UCSD-AML1 (cell line): Measurements from ENCODE around the gene TRIM6.
"Not testable (repeated sequence)": the region's sequence is repeated elsewhere in the genome, so short reads cannot be mapped to it uniquely, and the experiment has no call there.

Experiments used
- DNase-seq: peaks from one replicate; lab custom pipeline; 2025; ENCODE audit not compliant: unreplicated experiment; lab: John Stamatoyannopoulos, UW

Gene TRIM6

DNA sequence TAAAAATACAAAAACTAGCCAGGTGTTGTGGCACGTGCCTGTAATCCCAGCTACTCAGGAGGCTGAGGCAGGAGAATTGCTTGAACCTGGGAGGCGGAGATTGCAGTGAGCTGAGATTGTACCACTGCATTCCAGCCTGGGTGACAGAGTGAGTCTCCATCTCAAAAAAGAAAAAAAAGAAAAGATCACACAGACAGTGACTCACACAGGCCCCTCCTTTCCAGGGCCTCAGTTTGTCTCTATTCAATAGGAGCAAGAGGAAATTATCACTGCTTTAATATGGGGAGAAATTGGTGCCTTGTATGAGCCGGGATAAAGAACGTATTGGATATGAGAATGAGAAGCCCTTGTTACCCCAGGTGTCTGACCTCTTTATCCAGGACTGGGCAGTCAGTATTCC lies 6.4 kb downstream of the TRIM6 start:
- not testable (repeated sequence) for DNase-seq

DNA sequence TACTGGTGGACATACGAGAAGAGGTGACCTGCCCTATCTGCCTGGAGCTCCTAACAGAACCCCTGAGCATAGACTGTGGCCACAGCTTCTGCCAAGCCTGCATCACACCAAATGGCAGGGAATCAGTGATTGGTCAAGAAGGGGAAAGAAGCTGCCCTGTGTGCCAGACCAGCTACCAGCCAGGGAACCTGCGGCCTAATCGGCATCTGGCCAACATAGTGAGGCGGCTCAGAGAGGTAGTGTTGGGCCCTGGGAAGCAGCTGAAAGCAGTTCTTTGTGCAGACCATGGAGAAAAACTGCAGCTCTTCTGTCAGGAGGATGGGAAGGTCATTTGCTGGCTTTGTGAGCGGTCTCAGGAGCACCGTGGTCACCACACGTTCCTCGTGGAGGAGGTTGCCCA lies 6.9 kb downstream of the TRIM6 start:
- DNase-seq = no peak

DNA sequence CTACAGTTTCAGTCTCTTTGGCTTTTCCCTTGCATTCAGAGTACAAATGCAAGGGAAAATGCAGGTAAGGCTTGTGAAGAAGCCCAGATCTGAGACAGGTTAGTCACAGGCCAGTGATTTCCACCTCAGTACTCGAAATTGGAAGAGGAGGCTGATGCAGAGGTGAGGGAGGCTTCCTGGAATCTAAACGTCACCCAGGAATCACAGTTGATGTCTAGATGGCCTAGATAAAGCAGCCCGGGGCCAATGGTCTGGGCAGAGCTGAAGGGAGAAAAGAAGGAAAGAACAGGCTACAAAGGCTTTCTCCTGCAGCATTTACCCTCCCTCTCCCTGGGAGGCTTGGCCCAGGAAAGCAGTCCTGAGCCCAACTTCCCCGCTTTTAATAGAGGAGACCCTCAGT lies 8.5 kb downstream of the TRIM6 start:
- DNase-seq = no peak

DNA sequence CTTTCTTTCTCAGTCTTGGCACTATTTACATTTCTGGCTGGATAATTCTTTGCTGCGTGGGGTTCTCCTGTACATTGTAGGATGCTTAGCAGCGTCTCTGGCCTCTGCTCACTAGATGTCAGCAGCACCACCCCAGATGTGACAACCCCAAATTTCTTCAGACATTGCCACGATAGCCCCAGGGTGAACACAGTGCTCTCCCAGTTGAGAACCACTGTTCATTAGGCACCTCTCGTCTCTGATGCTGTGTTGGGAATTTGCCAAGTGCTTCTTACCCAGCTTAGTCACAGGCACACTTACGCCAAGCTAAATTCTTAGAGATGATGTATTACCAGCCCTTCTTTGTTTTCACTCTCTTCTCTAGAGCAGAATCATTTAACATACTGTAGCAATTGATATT lies 9.4 kb downstream of the TRIM6 start:
- no peak for DNase-seq

DNA sequence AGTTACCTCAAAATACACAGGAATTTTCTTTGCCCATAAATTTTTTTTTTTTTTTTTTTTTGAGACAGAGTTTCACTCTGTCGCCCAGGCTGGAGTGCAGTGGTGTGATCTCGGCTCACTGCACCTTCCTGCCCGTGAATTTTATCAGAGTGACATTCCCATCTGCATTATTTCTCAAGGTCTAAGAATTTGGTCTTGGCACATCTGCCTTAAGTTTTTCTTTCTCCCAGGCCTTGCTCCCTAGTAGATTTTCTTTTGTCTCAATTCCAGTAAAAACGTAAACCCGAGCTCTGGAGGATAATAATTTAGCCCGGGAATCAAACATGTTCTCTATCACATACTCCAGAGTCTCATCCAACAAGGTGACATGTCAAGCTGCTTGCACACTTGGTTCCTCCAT lies 12.4 kb downstream of the TRIM6 start:
- no peak for DNase-seq

DNA sequence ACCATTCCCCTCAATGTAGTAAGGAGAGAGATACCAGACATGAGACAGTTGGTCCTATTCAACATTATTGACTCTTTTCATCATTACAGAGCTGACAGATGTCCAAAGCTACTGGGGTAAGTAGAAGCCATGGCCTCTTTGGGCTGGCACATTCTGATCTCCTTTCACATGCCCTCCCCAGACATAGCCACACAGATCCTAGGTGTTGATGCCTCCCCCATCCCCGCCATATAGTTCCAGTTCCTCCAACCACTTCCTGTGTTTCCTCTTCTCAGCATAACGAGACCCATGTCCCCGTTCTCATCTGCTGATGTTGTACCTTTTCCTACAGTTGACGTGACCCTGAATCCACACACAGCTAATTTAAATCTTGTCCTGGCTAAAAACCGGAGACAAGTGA lies 14.0 kb downstream of the TRIM6 start:
- DNase-seq = peak; percentile 18

DNA sequence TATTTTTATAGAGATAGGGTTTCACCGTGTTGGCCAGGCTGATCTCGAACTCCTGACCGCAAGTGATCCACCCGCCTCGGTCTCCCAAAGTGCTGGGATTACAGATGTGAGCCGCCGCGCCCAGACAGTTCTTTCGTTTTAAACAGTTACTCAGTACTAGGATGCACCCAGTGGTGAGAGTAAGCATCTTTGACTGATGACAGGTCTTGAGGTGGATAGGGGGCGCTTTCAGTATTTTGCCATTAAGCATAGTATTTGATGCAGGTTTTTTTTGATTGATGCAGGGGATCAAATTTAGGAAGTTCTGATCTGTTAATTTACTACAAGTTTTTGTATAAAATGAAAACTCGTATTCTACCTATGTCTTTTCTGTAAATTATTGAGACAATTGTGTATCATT lies 15.2 kb downstream of the TRIM6 start:
- DNase-seq = no peak

DNA sequence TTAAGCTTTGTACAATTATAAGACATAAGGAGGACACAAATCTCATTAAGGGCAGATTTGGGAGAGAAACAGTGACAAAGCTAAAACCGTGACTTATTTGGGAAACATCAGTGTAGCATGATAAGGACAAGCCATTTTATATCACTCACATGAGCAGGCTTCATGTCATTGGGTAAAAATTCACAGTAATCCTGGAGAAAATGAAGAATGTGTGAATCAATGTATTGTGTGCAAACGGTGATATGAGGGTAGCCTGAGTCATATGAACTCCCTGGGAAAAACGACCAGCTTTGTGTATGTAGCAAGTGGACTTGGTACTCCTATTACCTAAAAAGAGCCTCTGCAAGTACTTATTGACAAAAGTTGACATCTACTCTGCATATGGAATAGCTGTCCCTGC lies 22.4 kb downstream of the TRIM6 start:
- no peak for DNase-seq

DNA sequence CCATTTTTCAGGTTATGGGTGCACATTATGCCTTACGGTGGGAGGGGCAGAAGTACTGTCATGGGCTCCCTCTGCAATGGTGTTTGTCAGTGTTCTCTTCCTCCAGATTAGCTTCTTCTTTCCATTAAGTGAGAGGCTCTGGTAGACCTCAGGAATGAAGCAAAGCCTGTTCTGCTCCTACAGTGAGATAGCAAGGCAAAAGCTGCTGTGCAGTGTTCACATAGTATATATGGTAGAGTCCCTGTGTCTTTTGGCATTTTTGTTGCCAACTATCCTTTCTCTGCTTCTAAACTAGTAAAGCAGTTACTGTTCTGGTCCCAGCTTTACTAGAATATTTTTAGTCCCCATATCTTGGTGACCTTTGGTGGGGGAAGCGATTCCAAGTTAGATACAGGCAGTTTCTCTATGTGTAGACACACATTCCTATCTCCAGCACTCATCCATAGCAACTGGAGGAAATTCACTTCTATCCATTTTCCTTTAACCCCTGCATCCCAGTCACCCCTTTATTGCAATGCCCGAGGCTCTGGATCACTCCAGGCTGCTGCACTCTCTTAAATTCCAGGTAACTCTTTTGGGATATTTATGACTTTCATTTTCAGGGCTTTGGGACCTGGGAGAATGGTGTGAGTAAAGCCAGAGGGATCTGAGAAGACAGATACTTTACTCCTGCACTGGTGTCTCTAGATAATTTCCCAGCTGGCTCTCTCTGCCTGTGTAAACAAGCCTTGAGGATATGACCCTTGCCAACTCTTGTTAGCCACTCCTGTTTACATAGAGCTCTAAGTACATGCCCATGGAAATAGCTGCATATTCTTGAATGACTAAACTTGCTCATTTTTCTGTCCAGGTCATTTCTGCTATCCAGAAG lies 24.4 kb downstream of the TRIM6 start:
- DNase-seq = no peak

DNA sequence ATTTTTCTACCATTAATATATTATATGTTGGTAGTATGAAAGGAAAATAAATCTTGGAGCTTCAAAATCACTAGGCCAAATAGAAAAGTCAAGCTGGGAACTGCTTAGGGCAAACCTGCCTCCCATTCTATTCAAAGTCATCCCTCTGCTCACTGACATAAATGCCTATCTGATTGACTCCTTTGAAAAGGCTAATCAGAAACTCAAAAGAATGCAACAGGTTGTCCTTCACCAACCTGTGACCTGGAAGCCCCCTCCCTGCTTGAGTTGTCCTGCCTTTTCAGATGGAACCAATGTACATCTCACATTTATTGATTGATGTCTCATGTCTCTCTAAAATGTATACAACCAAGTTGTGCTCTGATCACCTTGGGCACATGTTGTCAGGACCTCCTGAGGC lies 25.1 kb downstream of the TRIM6 start:
- no peak for DNase-seq

DNA sequence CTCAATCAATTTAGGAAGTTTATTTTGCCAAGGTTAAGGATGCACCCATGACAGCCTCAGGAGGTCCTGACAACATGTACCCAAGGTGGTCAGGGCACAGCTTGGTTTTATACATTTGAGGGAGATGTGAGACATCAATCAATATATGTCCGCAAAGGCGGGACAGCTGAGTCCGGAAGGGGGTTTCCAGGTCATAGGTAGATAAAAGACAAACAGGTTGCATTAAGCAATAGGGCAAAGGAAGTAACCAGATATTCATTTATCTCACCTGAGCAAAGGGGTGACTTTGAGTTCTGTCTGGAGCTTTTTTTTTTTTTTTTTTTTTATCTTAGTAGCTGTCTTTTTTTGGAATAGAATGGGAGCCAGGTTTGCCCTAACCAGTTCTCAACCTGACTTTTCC lies 26.4 kb downstream of the TRIM6 start:
- no peak for DNase-seq

DNA sequence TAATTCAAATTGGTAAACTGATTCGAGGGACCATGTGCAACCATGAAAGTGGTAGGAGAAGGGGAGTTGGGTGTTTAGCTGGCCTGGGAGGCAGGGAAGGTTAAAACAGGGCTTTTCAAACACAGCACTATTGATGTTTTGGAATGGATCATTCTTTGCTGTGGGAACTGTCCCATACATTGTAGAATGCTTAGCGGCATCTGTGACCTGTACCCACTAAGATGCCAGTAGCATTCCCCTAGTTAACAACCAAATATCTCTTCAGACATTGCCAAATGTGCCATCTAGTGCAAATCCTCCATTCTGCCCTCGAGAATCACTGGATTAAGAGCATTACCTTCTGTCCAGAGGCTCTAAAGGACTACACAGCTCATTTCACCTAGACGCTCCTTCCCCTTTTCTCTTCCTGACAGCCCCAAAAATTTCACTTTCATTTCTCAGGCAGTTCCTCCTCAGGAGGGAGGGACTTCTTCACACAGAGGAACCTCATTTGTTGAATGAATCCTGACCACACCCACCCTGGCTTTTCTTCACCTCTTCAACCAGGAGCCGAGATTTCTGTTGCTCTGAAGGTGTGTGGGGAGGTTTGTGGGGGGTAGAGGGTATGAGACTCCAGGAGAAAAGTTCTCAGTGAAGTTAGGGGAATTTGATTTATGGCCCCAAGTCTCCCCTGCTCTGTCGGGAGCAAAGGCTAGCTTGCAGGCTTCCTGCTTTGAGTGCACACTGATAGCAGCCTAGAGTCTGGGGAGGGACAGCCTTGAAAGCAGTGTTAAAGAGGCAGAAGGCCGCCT lies 28.2 kb downstream of the TRIM6 start, which contains the start of gene TRIM34:
TRIM34 (plus strand) TSS at position 513 of the 791 bp plus-strand sequence. CDS start 7,331 bp downstream, outside the sequence.
- DNase-seq = peak; percentile 51

DNA sequence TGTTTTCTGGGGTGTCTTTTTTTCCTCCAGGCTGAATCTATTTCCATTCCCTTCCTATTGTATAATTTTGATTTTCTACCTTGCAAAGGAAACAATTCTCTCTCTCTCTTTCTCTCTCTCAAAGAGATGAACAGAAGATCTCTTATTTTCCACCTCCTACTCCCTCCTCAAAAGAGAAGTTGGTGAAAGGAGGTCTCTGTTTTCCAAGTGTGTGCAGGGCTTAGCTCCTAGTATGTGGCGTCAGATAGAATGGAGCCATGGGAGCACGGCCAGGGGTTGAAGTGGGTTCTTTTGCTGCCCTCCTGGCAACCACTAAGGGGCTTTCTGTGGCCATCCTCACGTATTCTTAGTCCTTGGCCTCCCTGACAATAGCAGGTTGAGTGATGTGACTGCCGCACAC lies 28.8 kb downstream of the TRIM6 start:
- no peak for DNase-seq

DNA sequence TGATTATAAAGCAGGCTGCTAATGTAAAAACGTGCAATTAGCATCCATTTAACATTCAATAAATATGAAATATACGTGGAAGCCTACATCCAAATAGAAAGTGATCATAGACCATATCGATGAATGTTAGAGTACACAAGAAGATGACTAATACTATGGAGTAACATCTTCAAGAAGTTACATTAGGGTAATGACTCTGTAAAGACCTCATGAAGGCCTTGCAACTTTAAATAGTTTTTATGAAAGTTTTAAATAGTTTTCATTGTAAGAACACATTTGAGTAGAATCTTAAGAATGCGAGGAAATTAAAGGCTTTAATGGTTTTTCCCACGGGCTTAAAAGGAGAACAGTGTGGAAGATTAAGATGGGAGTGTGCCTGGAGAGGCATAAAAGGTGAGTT lies 29.8 kb downstream of the TRIM6 start:
- no peak for DNase-seq

DNA sequence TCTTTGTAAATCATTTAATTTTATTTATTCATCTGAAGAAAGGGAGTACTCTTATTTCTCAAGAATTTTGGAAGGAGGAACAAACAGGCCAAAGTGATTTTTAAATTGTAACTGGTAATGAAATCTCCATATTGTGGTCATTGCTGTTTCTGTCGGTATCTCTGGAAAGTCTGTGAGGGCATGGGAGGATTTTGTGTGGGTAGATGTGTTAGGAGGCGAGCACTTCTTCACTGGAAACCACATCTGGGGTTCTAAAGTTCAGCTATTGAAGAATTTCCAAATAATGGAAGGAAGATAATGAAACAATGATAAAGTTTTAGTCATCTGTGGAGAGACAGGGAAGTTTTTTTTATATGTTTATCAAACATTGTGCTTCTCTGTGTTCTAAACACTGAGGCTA lies 35.0 kb downstream of the TRIM6 start:
- no peak for DNase-seq

DNA sequence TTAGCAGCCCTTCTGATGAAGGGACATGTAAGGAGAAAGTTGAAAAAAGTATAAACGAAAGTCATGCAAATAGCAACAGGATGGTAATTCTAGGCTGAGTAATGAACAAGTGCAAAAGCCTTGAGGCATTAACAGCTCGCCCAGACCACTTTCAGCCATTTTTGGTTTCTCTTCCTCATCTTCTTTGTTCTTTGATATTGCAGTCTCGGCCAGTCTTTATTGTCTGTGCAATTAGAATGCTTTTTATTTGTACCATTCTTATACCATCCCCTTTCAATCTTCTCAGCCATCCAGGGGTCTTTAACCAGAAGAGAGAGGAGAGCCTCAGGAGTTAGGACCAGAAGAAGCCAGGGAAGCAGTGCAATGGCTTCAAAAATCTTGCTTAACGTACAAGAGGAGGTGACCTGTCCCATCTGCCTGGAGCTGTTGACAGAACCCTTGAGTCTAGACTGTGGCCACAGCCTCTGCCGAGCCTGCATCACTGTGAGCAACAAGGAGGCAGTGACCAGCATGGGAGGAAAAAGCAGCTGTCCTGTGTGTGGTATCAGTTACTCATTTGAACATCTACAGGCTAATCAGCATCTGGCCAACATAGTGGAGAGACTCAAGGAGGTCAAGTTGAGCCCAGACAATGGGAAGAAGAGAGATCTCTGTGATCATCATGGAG lies 35.7 kb downstream of the TRIM6 start:
- no peak for DNase-seq

DNA sequence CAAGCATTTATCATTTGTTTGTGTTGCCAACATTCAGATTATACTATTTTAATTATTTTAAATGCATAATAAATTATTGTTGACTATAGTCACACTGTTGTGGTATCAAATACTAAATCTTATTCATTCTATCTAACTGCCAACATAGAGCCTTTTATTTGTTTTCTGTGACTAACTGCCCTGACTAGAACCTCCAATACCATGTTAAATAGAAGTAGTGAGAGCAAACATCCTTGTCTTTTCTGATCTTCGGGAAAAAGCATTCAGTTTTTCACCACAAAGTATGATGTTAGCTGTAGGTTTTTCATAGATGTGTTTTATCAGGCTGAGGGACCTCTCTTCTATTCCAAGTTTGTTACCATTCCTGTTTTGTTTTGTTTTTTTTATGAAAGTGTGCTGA lies 43.5 kb downstream of the TRIM6 start:
- DNase-seq = no peak

DNA sequence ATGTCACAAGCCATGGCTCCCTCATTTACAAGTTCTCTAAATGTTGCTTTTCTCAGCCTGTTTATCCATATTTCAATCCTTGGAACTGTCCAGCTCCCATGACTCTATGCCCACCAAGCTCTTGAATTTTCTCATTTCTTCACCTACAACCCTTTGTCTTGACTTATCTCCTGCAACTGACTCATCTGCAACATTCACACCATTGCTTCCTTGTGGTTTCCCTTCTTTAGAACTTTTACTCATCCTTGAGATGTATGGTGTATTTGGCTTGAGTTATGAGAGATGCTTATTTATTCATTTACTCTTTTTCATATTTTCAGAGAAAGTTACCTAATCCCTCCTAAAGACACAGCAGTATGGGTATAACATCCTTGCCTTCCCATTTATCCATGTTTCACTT lies 47.1 kb downstream of the TRIM6 start:
- DNase-seq = no peak

DNA sequence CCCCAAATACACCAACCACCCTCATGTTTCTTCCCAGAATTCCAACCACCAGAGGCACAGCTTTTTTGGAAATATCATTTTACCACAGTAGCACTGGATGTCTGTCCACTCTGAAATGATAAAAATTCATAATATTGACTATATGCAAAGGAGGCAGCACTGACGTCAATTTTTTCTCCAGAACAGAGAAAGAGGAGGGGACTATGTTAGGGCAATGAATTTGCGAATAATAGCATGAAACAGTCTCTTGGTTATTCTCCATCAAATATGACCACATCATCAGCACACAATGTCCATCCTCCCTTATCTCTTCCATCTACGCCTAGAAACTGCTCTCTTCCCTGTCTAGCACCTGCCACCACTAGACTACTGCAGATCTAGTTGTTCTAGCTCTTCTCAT lies 49.7 kb downstream of the TRIM6 start:
- DNase-seq = no peak

DNA sequence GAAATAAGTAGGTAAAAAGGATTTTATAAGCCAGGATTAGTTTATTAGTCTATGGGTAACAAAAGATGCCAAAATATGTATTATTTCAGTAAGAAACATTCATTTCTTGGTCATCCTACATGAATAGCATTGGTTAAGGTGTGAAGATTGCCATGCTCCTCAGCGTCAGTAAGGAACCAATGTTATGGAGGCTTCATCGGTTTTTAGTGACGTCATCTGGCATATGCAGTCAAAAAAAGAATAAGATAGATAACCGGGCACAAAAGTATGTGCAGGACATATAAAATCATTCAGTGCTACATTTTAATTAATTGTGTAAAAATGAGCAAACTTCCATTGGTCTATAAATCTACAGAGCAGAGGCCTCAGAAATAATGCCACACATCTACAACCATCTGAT lies 59.0 kb downstream of the TRIM6 start:
- DNase-seq = no peak

DNA sequence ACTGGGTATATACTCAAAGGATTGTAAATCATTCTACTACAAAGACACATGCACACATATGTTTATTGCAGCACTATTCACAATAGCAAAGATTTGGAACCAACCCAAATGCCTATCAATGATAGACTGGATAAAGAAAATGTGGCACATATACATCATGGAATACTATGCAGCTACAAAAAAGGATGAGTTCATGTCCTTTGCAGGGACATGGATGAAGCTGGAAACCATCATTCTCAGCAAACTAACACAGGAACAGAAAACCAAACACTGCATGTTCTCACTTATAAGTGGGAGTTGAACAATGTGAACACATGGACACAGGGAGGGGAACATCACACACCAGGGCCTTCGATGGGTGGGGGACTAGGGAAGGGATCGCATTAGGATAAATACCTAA lies 60.5 kb downstream of the TRIM6 start:
- not testable (repeated sequence) for DNase-seq

DNA sequence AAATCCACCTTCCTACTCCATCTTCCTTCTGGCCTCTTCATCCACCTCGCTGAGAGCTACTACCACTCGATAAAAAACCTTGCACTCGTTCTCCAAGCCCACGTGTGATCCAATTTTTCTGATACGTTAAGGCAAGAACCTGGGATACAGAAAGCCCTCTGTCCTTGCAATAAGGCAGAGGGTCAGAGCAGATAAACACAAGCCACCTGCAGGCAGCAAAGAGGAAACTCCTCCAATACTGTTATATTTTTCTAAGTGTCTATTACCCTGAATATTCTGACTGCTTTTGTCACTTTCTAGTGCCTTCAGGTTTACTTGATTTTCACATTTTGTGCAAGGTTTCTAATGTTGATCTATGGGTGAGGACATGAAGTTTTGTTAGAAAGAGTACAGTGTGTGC lies 61.9 kb downstream of the TRIM6 start:
- no peak for DNase-seq
